Skeletal muscle cell (primary cell): ENCODE measurements around the gene H2AZ1.

Source experiments
- DNase-seq: peaks from one replicate; pipeline ENCODE4 v3.0.0-alpha.2; 2010; ENCODE audit warnings: low read depth
- H3K4me3 ChIP-seq: 2 replicates; pipeline ENCODE4 v1.5.1; 2011; ENCODE audit warnings: low read depth, mild to moderate bottlenecking, control low read depth, low read length, moderate library complexity

H2AZ1 gene

DNA sequence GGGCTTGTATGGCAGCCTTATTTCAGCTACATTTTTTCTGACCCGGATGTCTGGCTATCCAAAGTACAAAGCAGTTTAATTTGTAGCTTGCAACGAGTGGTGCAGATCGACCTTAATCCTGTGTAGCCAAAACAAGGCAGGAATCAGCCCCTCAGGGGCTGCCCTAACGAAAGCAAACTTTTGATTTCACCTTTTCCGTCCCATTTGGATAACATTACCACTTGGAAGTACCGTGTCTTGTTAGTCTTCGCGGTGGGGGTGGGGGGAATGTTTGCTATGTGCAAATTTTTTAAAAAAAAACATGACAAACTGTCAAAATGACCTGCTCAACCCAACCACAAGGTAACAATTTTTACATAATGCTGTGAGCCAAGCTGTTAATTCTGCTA lies 2.9 kb downstream of the H2AZ1 start:
- no peak for DNase-seq
- peak overlapping the region; percentile 86 for H3K4me3 ChIP-seq

DNA sequence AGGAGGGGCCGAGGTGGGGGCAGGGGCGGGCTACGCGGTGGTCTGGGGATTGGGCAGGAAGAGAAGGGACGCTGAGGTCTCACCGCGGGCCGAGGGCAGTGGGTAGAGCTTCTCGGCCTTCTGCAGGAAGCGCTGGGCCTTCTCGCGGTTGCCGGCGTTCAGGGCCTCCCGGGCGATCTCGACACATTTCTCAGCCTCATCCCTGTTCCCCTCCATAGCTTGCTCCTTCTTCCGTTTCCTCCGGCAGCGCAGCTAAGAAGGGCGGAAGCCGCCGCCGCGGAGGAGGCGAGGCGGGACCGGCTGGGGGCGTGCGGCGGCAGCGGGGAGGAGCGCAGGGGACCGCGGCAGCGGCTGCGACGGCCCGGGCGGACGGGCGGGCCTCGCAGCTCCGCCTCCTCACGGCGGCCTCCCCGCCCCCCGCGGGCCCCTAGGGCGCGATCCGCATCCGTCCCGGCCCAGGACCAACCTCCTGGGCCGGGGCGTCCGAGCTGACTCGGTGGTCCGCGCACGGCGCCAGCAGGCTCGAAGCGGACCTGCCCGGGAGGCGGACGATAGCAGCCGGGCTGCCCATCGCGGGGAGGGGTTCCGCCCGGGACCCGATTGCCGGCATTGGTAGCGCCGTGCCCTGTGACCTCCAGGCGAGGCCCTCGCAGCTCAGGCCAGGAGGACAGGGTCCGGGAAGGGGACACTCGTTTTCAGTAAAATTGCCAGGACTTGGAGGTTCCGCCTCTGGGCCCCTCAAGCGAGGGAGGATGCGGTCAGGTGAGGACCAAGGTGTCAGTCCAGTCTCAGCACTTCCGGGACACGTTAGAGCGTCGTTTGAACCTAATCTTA lies 3.5 kb downstream of the H2AZ1 start, which contains the start of gene DNAJB14:
DNAJB14 (minus strand) TSS at position 263 of the 834 bp plus-strand sequence; CDS start at position 216, 47 bp downstream.
- DNase-seq = no peak
- H3K4me3 ChIP-seq = peak within 1 kb of the TSS; percentile 86

DNA sequence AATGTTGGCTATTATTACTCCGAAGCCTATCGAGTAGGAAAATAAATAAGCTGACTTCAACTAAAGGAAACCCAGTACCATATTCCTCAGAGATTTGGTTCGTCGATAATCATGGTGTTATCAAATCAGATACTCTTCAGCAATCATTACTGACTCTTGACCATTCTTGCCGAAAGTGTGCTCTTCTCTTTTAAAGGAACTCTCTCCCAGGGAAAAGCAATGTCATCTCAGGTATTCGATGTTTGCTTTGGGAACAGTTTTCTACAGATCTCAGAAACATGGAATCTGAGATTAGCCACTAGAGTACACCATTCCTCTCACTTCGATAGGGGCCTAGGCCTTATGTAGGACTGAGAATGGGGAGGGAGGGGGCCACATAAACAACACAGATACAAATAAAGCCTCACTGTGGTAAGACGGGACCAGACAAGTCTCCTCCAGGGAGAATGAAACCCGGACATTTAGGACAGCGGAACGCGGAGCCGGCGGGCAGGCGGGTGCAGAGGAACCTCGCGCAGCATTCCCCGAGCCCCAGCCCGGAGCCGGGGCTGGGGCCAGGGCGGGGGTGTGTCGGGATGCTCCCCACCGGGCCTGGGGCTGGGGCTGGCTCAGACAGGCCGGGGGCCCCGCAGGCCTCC lies 4.2 kb downstream of the H2AZ1 start:
- DNase-seq = no peak
- peak overlapping the region; percentile 86 for H3K4me3 ChIP-seq

DNA sequence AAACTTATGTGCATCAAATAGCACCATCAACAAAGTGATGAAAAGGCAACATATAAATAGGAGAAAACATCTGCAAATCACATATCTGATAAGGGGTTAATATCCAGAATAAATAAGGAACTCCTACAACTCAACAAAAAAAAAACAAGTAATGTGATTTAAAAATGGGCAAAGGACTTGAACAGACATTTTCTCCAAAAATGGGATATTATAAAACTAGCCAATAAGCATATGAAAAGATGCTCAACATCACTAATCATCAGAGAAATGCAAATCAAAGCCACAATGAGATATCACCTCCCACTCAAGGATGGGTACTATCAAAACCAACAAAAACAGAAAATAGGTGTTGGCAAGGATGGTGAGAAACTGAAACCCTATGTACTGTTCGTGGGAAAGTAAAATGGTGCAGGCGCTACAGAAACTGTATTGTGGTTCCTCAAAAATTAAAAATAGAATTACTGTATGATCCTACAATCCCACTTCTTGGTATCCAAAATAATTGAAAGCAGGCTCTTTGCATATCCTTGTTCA lies 6.1 kb downstream of the H2AZ1 start:
- DNase-seq = no peak
- no peak overlapping the region for H3K4me3 ChIP-seq

DNA sequence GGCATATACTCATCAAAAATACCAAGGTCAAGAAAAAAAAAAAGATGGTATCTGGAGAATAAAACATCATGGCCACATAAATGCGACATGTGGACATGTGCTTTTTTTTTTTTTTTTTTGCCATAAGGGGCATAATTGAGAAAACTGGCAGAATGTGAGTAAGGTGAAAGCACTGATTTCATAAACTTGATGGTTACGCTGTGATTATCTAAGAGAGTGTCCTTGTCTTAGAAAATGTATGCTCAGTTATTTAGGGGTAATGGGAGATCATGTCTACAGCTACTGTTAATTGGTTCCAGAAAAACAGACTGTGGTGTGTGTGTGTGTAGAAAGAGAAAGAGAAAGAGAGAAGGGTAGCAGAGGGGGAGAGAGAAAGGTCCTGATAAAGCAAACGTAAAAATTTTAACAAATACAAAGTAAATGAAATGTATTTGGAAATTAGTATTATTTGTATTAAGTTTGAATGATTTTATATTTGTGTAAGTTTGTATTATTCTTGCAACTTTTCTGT lies 11.8 kb downstream of the H2AZ1 start:
- DNase-seq = no peak
- H3K4me3 ChIP-seq = no peak overlapping the region

DNA sequence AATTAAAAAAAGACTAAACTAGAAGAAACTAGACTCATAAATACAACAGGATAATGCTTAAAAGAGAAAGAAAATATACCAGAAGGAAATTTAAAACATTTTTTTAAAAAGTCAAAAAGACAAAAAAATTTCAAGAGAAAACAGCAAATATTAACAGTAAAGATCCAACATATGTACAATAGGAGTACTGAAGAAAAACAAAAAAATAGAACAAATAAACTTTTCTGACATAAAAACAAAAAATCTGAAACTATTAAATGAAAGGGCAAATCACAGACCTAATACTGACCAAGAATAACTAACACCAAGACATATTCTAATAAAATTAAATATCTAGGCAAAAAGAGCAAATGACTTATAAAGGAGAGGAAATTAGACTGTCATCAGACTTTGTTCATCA lies 15.2 kb downstream of the H2AZ1 start:
- DNase-seq = no peak

DNA sequence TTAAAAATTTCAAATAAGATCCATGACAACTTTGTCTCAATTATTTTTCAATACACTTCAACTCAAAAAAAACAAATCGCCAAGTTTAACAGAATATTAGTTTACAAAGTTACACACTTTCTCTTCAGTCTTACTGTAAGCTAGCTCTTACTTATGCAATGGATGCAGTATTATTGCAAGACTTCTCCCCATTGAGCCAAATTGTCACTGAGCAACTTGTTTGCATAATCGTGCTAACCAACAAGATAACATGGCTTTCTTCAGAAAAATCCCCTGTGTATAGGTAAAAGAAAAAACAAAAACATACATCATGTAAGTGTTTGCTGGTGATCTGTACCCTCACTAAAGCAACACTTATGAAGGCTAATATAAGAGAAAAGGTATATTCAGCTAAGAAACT lies 22.5 kb downstream of the H2AZ1 start:
- DNase-seq = no peak
- no peak overlapping the region for H3K4me3 ChIP-seq

More for the DNA sequence above, 15.2 kb downstream of the H2AZ1 start:
- no peak overlapping the region for H3K4me3 ChIP-seq

DNA sequence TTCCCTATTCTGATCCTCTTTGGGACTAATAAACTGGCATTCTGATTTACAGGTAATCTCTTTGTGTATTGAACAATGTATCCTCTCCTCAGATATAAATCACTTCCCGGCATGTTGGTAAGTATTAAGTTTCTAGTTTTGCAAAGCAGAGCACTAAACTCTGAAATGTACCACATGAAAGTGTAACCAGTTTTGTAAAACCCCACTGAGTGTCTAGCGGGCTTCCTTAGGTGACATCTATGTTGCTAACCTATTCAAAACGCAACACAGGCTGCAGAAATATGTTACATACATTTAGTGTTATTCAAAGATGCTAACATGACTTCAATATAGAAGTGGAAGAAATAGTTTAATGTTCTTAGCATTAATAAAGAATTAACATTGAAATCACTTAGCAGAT lies 28.9 kb downstream of the H2AZ1 start:
- H3K4me3 ChIP-seq = no peak overlapping the region
- no peak for DNase-seq

DNA sequence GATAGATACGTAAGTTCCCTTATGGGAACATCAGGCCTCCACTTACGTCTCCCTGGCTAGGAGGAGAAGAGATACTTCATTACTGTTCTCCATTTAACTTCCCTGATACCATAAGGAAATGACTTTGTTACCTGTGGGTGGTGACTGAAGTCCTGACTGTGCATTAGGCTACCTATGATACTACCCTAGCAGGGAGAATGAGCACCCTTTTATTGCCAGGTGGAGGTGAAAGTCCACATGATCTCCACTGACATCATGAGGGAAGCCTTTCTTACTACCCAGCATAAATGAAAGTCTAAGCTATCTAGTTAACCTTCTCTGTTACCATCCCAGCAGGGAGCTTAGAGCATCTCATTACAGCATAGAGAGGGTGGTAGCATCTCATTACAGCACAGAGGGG lies 31.4 kb downstream of the H2AZ1 start:
- no peak overlapping the region for H3K4me3 ChIP-seq
- no peak for DNase-seq

DNA sequence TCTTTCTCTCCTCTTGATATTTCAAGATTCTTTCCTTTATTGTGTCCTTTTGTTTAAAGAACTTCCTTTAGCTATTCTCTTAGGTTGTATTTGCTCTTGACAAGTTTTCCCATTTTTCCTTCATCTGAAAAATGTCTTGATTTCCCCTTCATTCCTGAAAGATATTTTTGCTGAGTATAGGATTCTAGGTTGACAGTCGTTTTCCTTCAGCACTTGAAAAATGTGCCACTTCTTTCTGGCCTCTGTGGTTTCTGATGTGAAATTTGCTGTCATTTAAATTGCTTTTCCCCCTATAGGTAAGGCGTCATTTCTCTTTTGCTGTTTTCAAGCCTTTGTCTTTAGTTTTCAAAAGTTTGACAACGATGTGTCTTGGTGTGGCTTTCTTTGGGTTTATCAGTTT lies 32.5 kb downstream of the H2AZ1 start:
- DNase-seq = no peak
- H3K4me3 ChIP-seq = no peak overlapping the region

DNA sequence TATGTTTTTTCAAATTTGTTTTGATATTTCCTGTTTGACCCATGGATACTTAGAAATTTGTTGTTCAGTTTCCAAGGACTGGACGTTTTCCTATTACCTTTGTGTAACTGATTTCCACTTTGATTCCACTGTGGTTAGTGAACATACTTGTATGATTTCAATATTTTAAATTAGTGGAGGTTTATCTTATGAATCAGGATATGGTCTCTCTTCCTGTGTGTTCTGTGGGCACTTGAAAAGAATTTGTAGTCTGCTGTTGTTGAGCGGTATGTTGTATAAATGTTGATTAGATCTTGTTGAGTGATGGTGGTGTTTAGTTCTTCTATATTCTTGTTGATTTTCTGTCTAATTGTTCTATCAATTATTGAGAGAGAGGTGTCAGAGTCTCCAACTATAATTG lies 34.6 kb downstream of the H2AZ1 start:
- no peak overlapping the region for H3K4me3 ChIP-seq
- DNase-seq = no peak
